Body of pancreas (tissue), 4 donors: ENCODE data around the gene KIF11. TPM values are rescaled to one million over a fixed set of nuclear protein-coding genes. Genes with fewer than 3 reads are reported as not detected.

Source experiments
- ATAC-seq: fragments of 150-250 bp; one replicate; pipeline ENCODE4 v1.9.1; 2016
- DNase-seq, 4 donors: peaks; one replicate each; pipeline ENCODE4 v3.0.0-alpha.2; 2019
- H3K27ac ChIP-seq, 4 donors: fragments of 200-600 bp; sonication (generic); 1 replicate in 3 of 4; 2 replicates in 1 of 4; pipeline versions ENCODE4 v1.5.1 to v1.6.1; 2016 to 2019; ENCODE audit warnings: mild to moderate bottlenecking in 1 of 4, mixed read lengths in 1 of 4, moderate library complexity in 1 of 4
- H3K27me3 ChIP-seq, 2 donors: fragments of 200-600 bp; sonication (generic); one replicate each; pipeline ENCODE4 v1.6.0; 2016; ENCODE audit warnings: mild to moderate bottlenecking in 1 of 2
- H3K36me3 ChIP-seq, 2 donors: fragments of 200-600 bp; sonication (generic); replicated peaks in 1 of 2; 2 replicates each; pipeline ENCODE4 v1.5.1; 2016; ENCODE audit warnings: low read depth in 2 of 2; ENCODE audit not compliant: insufficient read depth in 1 of 2
- H3K4me1 ChIP-seq: fragments of 200-600 bp; sonication (generic); one replicate; pipeline ENCODE4 v1.6.0; 2016
- H3K4me3 ChIP-seq, 2 donors: fragments of 200-600 bp; sonication (generic); 1 replicate in 1 of 2; 2 replicates in 1 of 2; pipeline ENCODE4 v1.5.1; 2016 to 2019
- H3K9me3 ChIP-seq, 3 donors: fragments of 200-600 bp; sonication (generic); 1 replicate in 2 of 3; 2 replicates in 1 of 3; pipeline ENCODE4 v1.5.1; 2016
- POLR2A ChIP-seq, 3 donors: fragments of 450-650 bp; IDR thresholded peaks; one replicate each; pipeline ENCODE4 v1.6.1; 2016; ENCODE audit warnings: antibody characterized with exemption in 3 of 3, mild to moderate bottlenecking in 2 of 3
- WGBS, 2 donors: methylation state at CpG; one replicate each; pipeline ENCODE4 v1.1.5; 2017; 5-methylcytosine and 5-hydroxymethylcytosine counted together
- intact Hi-C: fragments of 100-400 bp; cut with DNase I; formaldehyde crosslinking; loops from one replicate; pipeline ENCODE4 v1.15.1; 2023
- total RNA-seq, 2 donors: library from RNA; depleted of rRNA; stranded (reverse); fragments of >200 nt; gene quantifications; one replicate each; pipeline ENCODE4 v1.1.0, GENCODE V29; 2016
- TF ChIP-seq, protein P1 (sequence below), 7 experiments: fragments of 450-650 bp in 4 of 7; fragments of 200-600 bp in 3 of 7; sonication (generic) in 3 of 7; IDR thresholded peaks; one replicate each; pipeline ENCODE4 v1.5.1; 2016 to 2019; ENCODE audit warnings: antibody characterized with exemption in 7 of 7

KIF11 gene
- total RNA-seq, 2 donors from 2014 or later: 0.26 to 0.66 TPM

- H3K27me3 ChIP-seq: no peaks in the 10 kb centered on the region
- H3K27ac ChIP-seq: peak overlapping the region; percentile 77 to 92 (median 88)
- no peak for ATAC-seq
- DNase-seq: peak; percentile 9 to 30 (median 16)
- no peaks in the 10 kb centered on the region for H3K36me3 ChIP-seq
- TF ChIP-seq, protein P1, sequence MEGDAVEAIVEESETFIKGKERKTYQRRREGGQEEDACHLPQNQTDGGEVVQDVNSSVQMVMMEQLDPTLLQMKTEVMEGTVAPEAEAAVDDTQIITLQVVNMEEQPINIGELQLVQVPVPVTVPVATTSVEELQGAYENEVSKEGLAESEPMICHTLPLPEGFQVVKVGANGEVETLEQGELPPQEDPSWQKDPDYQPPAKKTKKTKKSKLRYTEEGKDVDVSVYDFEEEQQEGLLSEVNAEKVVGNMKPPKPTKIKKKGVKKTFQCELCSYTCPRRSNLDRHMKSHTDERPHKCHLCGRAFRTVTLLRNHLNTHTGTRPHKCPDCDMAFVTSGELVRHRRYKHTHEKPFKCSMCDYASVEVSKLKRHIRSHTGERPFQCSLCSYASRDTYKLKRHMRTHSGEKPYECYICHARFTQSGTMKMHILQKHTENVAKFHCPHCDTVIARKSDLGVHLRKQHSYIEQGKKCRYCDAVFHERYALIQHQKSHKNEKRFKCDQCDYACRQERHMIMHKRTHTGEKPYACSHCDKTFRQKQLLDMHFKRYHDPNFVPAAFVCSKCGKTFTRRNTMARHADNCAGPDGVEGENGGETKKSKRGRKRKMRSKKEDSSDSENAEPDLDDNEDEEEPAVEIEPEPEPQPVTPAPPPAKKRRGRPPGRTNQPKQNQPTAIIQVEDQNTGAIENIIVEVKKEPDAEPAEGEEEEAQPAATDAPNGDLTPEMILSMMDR (IDR thresholded peaks at IDR 0.05): no peak
- no peak for TF ChIP-seq POLR2A (IDR thresholded peaks at IDR 0.05)
- peaks cover 31% of the 10 kb centered on the region for H3K4me1 ChIP-seq
- H3K4me3 ChIP-seq: peak overlapping the region in 1 of 2 donors; percentile 74
- 42 to 60% methylated on average over 30 of the region's 30 CpGs for whole genome bisulfite sequencing, 2 donors
- intact Hi-C loops: no loop called here
- no peaks in the 10 kb centered on the region for H3K9me3 ChIP-seq
These were observed 98.1 kb downstream of the KIF11 start for GRCh38 chr10:92690915-92691590.

DNA sequence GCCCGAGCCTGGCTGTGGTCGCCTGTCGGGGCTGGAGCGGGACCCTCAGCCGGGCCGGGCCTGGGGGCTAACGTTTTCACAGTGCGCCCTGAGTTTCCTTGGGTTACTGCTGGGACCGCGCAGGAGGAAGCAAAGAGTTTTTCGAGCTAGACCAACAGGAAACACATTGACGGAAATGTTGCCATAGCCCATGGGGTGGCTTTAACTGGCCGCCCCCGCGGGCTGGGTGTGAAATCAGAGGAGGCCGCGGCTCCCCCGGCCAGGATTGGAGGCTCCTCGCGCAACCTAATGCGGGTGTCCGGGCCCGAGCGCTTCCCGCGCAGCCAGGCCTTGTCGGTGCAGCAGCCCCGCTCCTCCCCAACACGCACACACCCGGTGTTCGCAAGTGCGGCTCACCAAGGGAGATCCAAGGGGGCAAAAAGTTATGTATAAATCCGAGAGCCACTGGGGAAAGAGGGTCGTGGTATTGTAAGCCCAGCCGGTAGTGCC lies 98.7 kb downstream of the KIF11 start:
- Histone ChIP-seq H3K27ac (peak overlapping the region; percentile 25 to 92 (median 88)), H3K4me1 (peaks cover 37% of the 10 kb centered on the region), H3K27me3 (no peaks in the 10 kb centered on the region), H3K9me3 (no peaks in the 10 kb centered on the region), H3K4me3 (peak overlapping the region in 1 of 2 donors; percentile 74), H3K36me3 (no peaks in the 10 kb centered on the region)
- peak in 1 of 3 donors; percentile 28 for TF ChIP-seq POLR2A (IDR thresholded peaks at IDR 0.05)
- TF ChIP-seq, protein P1 (IDR thresholded peaks at IDR 0.05): no peak
- ATAC-seq (no peak), DNase-seq (peak; percentile 25 to 60 (median 38))
- intact Hi-C loops: no loop called here
- WGBS, 2 donors: 49 to 79% methylated on average over 18 to 35 of the region's 35 CpGs

DNA sequence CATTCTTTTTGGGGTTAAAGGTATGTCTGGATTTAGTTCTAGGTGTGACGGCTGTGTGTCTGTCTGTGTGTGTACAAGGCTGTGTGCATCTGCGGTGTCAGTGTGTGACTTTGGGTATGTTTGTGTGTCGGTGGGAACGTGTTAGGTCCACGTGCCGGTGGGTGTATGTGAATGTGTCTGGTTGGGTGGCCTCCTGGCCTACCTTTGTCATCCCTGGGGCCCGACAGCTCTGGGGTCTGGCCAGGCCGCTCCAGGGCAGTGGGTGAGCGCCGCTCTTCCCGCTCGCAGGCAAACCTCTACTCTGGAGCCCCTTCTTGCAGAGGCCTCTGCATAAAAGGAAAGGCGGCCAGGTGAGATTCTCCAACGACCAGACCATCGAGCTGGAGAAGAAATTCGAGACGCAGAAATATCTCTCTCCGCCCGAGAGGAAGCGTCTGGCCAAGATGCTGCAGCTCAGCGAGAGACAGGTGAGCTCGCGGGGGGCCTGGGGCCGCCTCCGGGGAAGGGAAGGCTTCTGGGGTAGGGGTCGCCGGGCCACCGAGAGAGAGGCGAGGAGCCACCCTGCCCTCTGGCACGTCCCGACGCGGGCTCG lies 99.2 kb downstream of the KIF11 start:
- 48 to 72% methylated on average over 26 to 34 of the region's 34 CpGs for WGBS, 2 donors
- peak overlapping the region in 1 of 2 donors; percentile 10 for H3K4me3 ChIP-seq
- no peaks in the 10 kb centered on the region for H3K27me3 ChIP-seq
- H3K9me3 ChIP-seq: no peaks in the 10 kb centered on the region
- peak overlapping the region; percentile 25 to 92 (median 88) for H3K27ac ChIP-seq
- H3K4me1 ChIP-seq: peaks cover 42% of the 10 kb centered on the region
- intact Hi-C loops: no loop called here
- H3K36me3 ChIP-seq: no peaks in the 10 kb centered on the region
- TF ChIP-seq, protein P1 (IDR thresholded peaks at IDR 0.05): no peak
- no peak for TF ChIP-seq POLR2A (IDR thresholded peaks at IDR 0.05)
- ATAC-seq: no peak
- DNase-seq: peak in 1 of 4 donors; percentile 18

GRCh38 chr10:92692697-92693533 lies 100.0 kb downstream of the KIF11 start:
- DNase-seq: no peak
- Histone ChIP-seq H3K9me3 (no peaks in the 10 kb centered on the region), H3K4me3 (peak overlapping the region in 1 of 2 donors; percentile 10), H3K36me3 (no peaks in the 10 kb centered on the region), H3K27ac (peak overlapping the region in 3 of 4 donors; percentile 87 to 92 (median 90)), H3K27me3 (no peaks in the 10 kb centered on the region), H3K4me1 (peaks cover 50% of the 10 kb centered on the region)
- TF ChIP-seq, protein P1 (IDR thresholded peaks at IDR 0.05): no peak
- no peak for TF ChIP-seq POLR2A (IDR thresholded peaks at IDR 0.05)
- no peak for ATAC-seq
- intact Hi-C loops: no loop called here
- 26% methylated on average over 7 of the region's 7 CpGs for WGBS, 2 donors
